ENCODE data around the gene IGFBPL1. TPM values are rescaled to one million over a fixed set of nuclear protein-coding genes. Genes with fewer than 3 reads are reported as not detected.

IGFBPL1 gene
- total RNA-seq, 1 experiment from 2014 or later = 37.9 TPM

GRCh38 chr9:38362852-38363588 lies 61.2 kb downstream of the IGFBPL1 start:
- Histone ChIP-seq H3K18ac (ENCODE audit: insufficient read length, low read depth, low read length) (no peak overlapping the region), H3K79me2 (ENCODE audit: insufficient read depth, low read length) (no peaks in the 10 kb centered on the region), H2BK5ac (ENCODE audit: insufficient read length, low read length) (no peak overlapping the region), H3T11ph (ENCODE audit: low read length) (no peak overlapping the region), H3K9me3 (ENCODE audit: control insufficient read depth, low read depth, low read length) (no peaks in the 10 kb centered on the region), H3K4me1 (ENCODE audit: insufficient read depth, low read length) (no peaks in the 10 kb centered on the region), H4K91ac (ENCODE audit: insufficient read length, low read depth, low read length) (no peak overlapping the region), H3K27ac (ENCODE audit: insufficient read length, low read depth, low read length) (no peak overlapping the region), H4K8ac (replicated peaks; ENCODE audit: insufficient read length, low read depth, low read length) (no peak overlapping the region), H3K4ac (ENCODE audit: low read depth, low read length) (no peak overlapping the region), H3K23me2 (ENCODE audit: insufficient read length, low read depth, low read length, poor library complexity, severe bottlenecking) (no peaks in the 10 kb centered on the region), H3K14ac (ENCODE audit: insufficient read depth, low read length) (no peak overlapping the region), H3K9ac (ENCODE audit: extremely low read depth, insufficient read length, low read length) (no peak overlapping the region), H3K27me3 (ENCODE audit: insufficient read depth, low read length) (no peaks in the 10 kb centered on the region), H3K56ac (ENCODE audit: insufficient read length, low read depth, low read length) (no peak overlapping the region), H3K23ac (ENCODE audit: insufficient read length, low read depth, low read length) (no peak overlapping the region), H4K5ac (ENCODE audit: insufficient read length, low read depth, low read length) (no peak overlapping the region), H2BK20ac (ENCODE audit: low read depth, low read length, poor library complexity, severe bottlenecking) (no peak overlapping the region), H2AFZ (ENCODE audit: low read length) (no peak overlapping the region), H3K79me1 (ENCODE audit: insufficient read depth, low read depth, low read length, poor library complexity, severe bottlenecking) (no peaks in the 10 kb centered on the region), H2BK12ac (ENCODE audit: insufficient read length, low read depth, low read length) (no peak overlapping the region), H2BK120ac (ENCODE audit: low read depth, low read length, poor library complexity, severe bottlenecking) (no peak overlapping the region), H3K4me2 (ENCODE audit: insufficient read depth, insufficient read length, low read length) (no peak overlapping the region), H2AK5ac (ENCODE audit: insufficient read length, low read length) (no peak overlapping the region), H2BK15ac (ENCODE audit: low read depth, low read length) (no peak overlapping the region), H4K20me1 (ENCODE audit: control insufficient read depth, insufficient read depth, insufficient read length) (no peaks in the 10 kb centered on the region)
- Mint-ChIP-seq H3K27ac (peak overlapping the region in 1 of 3 experiments; percentile 20; a peak in 1 of 7 replicates), H3K9me3 (peaks cover 0 to 3% of the 10 kb centered on the region in 2 experiments; a peak in 2 of 5 replicates), H3K27me3 (ENCODE audit: low read depth) (peaks cover 37% of the 10 kb centered on the region), H3K36me3 (ENCODE audit: insufficient read depth in 1 of 3, low read depth in 3 of 3) (no peaks in the 10 kb centered on the region), H3K4me1 (peaks cover 11 to 16% of the 10 kb centered on the region in 2 experiments), H3K4me3 (no peak overlapping the region)
- no peak for DNase-seq
- no CpG with 5 or more reads among the region's 21 CpGs for WGBS (ENCODE audit: extremely low coverage, insufficient read length, low lambda C conversion rate)
- peak; percentile 67 for TF ChIP-seq CTCF (conservative IDR thresholded peaks at IDR 0.05)
